Ovary (tissue), 9 donors: ENCODE results near the gene LIPI. TPM values are rescaled to one million over a fixed set of nuclear protein-coding genes. Genes with fewer than 3 reads are reported as not detected.

Experiments
- DNase-seq, 5 donors: peaks; one replicate each; pipeline ENCODE4 v3.0.0-alpha.2; 2019 to 2020
- H3K27ac ChIP-seq, 2 donors: fragments of 200-600 bp; one replicate each; pipeline versions ENCODE4 v1.5.1 to v1.8.0; 2019 to 2022
- H3K27me3 ChIP-seq: fragments of 200-600 bp; one replicate; pipeline ENCODE4 v1.8.0; 2022
- H3K36me3 ChIP-seq: fragments of 200-600 bp; sonication (generic); one replicate; pipeline ENCODE4 v1.5.1; 2019
- H3K4me1 ChIP-seq: one replicate; pipeline ENCODE4 v1.8.1; 2013; ENCODE audit warnings: mild to moderate bottlenecking, moderate library complexity; ENCODE audit not compliant: insufficient read depth
- H3K4me3 ChIP-seq: fragments of 200-600 bp; sonication (generic); one replicate; pipeline ENCODE4 v1.5.1; 2017
- H3K9me3 ChIP-seq, 2 donors: fragments of 200-600 bp in 1 of 2; sonication (generic) in 1 of 2; one replicate each; pipeline versions ENCODE4 v1.5.1 to v1.8.1; 2013 to 2019; ENCODE audit warnings: mild to moderate bottlenecking in 1 of 2, moderate library complexity in 1 of 2
- CTCF ChIP-seq, 3 donors: fragments of 450-650 bp in 2 of 3; fragments of 200-600 bp in 1 of 3; IDR thresholded peaks; one replicate each; pipeline versions ENCODE4 v1.5.1 to v1.8.0; 2016 to 2022; ENCODE audit warnings: antibody characterized with exemption in 3 of 3, mild to moderate bottlenecking in 1 of 3
- EP300 ChIP-seq: sonication (generic); formaldehyde crosslinking; IDR thresholded peaks from one replicate; pipeline ENCODE4 v1.6.1; 2017; ENCODE audit warnings: antibody characterized with exemption
- POLR2A ChIP-seq: fragments of 450-650 bp; IDR thresholded peaks from one replicate; pipeline ENCODE4 v1.6.1; 2017; ENCODE audit warnings: antibody characterized with exemption, mild to moderate bottlenecking, moderate library complexity
- WGBS, 3 donors: extraction: QIAGEN DNeasy Blood & Tissue Kit in 1 of 3; methylation state at CpG; one replicate each; pipeline versions ENCODE4 v1.1.5 to v1.1.7; 2013 to 2017; 5-methylcytosine and 5-hydroxymethylcytosine counted together
- intact Hi-C, 4 donors: fragments of 100-400 bp; cut with DNase I; formaldehyde crosslinking; loops; one replicate each; pipeline versions ENCODE4 v1.11.0 to v1.15.1; 2022 to 2023
- polyA plus RNA-seq, 2 donors: library from polyadenylated mRNA; stranded (reverse); fragments of 200-250 nt in 1 of 2; fragments of 350-450 nt in 1 of 2; fragmentation: Illumina TruSeq in 1 of 2; extraction: RNeasy Lipid Tissue Mini Kit (QIAGEN cat#74804) in 1 of 2; gene quantifications; one replicate each; pipeline ENCODE4 v1.2.3, GENCODE V29; 2013 to 2014
- total RNA-seq, 7 donors: library from RNA; depleted of rRNA in 2 of 7; stranded (reverse); fragments of >200 nt in 2 of 7; fragmentation: NEBNext Ultra II Directional in 3 of 7; extraction: Animal tissue kit (Norgen Biotek cat#: 25700) in 3 of 7; gene quantifications; one replicate each; pipeline versions ENCODE4 v1.1.0 to v1.2.4, GENCODE V29; 2016 to 2023
- donor health status: DM: no; HTN: no; CAD: no; lungs with moderate emphysema.
- donor health status: DM: no; HTN: no; CAD: no.
- donor health status: Bipolar disorder and iron deficiency.
- donor health status: DM: yes; HTN: yes; CAD: no.
- donor health status: DM: no; HTN: no; CAD: no.
- donor health status: DM: yes; HTN: yes; CAD: no.

Gene LIPI
- total and polyA plus RNA-seq, 9 donors: 0.18 to 0.48 TPM; not detected in 7

- 92 to 95% (median 95%) methylated on average over 7 of the region's 7 CpGs for WGBS, 3 donors
- TF ChIP-seq EP300: no peak
- TF ChIP-seq CTCF (IDR thresholded peaks at IDR 0.05): no peak
- no peak for TF ChIP-seq POLR2A
- Histone ChIP-seq H3K4me1 (no peaks in the 10 kb centered on the region), H3K27ac (no peak overlapping the region), H3K36me3 (no peaks in the 10 kb centered on the region), H3K4me3 (no peak overlapping the region), H3K27me3 (no peaks in the 10 kb centered on the region), H3K9me3 (no peaks in the 10 kb centered on the region)
- intact Hi-C loops: no loop called here
- no peak for DNase-seq
Measured at GRCh38 chr21:14124266-14124665, 86.5 kb downstream of the LIPI start.

DNA sequence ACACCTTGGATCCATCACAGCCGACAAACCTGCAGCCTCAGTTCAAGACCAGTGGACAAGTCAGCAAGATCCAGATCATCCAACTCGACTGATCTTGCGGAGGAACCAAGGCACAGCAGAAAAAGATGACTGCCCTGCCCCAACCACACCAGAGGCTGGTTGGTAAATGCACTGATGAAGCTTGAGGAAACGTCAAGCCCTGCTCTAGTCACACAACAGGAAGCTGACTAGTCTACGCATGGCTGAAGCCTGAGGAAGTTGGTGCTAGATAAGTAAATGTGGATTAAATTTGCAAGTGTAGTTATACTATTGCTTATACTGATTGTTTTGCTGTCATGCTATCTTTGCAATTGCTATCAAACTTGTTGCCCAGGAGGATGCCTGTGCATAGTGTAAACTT lies 89.0 kb downstream of the LIPI start:
- H3K36me3 ChIP-seq: no peaks in the 10 kb centered on the region
- TF ChIP-seq POLR2A (no peak), EP300 (no peak)
- H3K9me3 ChIP-seq: no peaks in the 10 kb centered on the region
- intact Hi-C loops: no loop called here
- H3K4me3 ChIP-seq: no peak overlapping the region
- no peaks in the 10 kb centered on the region for H3K27me3 ChIP-seq
- H3K27ac ChIP-seq: no peak overlapping the region
- DNase-seq: no peak
- WGBS, 3 donors: 93 to 97% (median 94%) methylated on average over 5 of the region's 5 CpGs
- H3K4me1 ChIP-seq: no peaks in the 10 kb centered on the region

DNA sequence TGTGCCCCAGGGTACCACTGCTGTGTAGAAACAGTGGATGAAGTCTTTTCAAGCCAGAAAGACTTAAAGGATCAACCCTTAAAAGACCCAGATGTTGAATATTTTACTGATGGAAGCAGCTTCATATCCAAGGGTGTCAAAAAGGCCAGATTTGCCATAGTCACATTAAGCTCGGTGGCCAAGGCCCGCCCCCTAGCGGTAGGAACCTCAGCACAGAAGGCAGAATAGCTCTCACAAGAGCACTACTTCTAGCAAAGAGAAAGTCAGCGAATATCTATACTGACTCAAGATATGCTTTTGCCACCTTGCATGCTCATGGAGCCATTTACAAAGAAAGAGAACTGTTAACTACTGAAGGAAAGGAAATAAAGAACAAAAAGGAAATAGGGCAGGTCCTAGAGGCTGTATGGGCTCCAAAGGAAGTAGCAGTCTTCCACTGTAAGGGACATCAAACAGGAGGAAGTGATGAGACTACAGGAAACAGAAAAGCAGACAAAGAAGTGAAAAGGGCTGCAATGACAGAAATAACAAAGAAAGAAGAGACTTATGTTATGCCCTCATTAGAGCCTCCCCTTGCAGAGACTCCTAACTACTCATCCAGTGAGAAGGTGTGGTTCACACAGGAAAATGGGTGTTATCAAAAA lies 90.5 kb downstream of the LIPI start:
- no peak overlapping the region for H3K4me3 ChIP-seq
- H3K9me3 ChIP-seq: no peaks in the 10 kb centered on the region
- 48 to 57% (median 50%) methylated on average over 4 of the region's 4 CpGs for WGBS, 3 donors
- no peak for TF ChIP-seq EP300
- no peak for TF ChIP-seq CTCF (IDR thresholded peaks at IDR 0.05)
- TF ChIP-seq POLR2A: no peak
- DNase-seq: no peak
- intact Hi-C loops: no loop called here
- no peaks in the 10 kb centered on the region for H3K4me1 ChIP-seq
- no peak overlapping the region for H3K27ac ChIP-seq
- H3K27me3 ChIP-seq: no peaks in the 10 kb centered on the region
- no peaks in the 10 kb centered on the region for H3K36me3 ChIP-seq

- intact Hi-C loops: no loop called here
Measured at GRCh38 chr21:14119038-14119437, 91.7 kb downstream of the LIPI start.

More at GRCh38 chr21:14119038-14119437, 91.7 kb downstream of the LIPI start:
- no peak for TF ChIP-seq CTCF (IDR thresholded peaks at IDR 0.05)
- no peak for TF ChIP-seq POLR2A
- TF ChIP-seq EP300: no peak
- 60 to 92% (median 87%) methylated on average over 3 of the region's 3 CpGs for WGBS, 3 donors
- Histone ChIP-seq H3K27me3 (no peaks in the 10 kb centered on the region), H3K4me3 (no peak overlapping the region), H3K9me3 (no peaks in the 10 kb centered on the region), H3K36me3 (no peaks in the 10 kb centered on the region), H3K27ac (no peak overlapping the region), H3K4me1 (no peaks in the 10 kb centered on the region)
- no peak for DNase-seq
